ENCODE data around the gene CBLC. TPM values are rescaled to one million over a fixed set of nuclear protein-coding genes. Genes with fewer than 3 reads are reported as not detected.
A peak's percentile ranks its signal among the peaks of the same experiment; 100 is the strongest.

CBLC gene
- polyA plus RNA-seq, 1 donor = 49.5 TPM

DNA sequence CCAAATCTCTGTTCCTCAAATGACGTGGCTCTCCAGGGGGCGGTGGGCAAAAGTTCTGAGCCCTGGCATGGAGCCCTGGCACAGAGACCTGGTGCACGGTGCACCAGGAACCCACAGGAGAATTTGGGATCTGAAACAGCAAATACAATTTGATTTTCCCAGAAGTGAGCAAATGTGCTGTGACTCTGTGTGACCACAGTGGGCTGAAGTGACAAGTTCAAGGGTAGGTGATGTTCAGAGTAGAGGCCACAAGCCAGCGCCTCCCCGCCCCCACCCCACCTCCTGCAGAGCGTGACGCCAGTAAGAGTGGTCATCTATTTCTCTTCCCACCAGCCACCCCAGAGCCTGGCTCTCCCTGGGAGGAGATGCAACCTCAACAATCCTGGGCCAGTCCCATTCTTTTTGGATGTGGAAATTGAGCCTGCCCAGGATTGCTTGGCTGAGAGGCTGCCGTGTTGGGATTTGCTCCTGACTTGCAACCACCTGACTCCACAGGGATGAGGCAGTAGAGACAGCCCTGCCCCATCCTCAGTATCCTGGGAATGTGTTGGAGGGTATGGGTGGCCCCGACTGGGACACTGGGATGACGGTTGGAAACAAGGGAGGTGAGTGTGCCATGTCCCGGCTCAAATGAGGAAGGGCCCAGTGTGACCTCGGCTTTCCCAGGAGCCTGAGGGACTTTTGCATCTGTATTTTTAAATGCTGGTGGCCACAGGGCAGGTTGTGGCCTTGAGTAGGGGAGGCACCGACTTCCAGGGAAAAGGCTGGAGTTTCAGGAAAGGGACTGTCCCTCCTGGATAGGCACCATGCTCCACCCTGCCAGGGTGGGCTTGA lies 40.2 kb upstream of the CBLC start:
- H3K36me3 ChIP-seq (ENCODE audit: control insufficient read depth, insufficient read depth, low read length) = no peaks in the 10 kb centered on the region
- H3K27me3 ChIP-seq (ENCODE audit: control insufficient read depth, insufficient read depth, low read length) = no peaks in the 10 kb centered on the region
- no peaks in the 10 kb centered on the region for H3K9me3 ChIP-seq (ENCODE audit: control insufficient read depth, low read depth, low read length)
- no CpG with 5 or more reads among the region's 13 CpGs for WGBS (ENCODE audit: insufficient coverage, low lambda C conversion rate)
- peaks cover 25% of the 10 kb centered on the region for H3K4me1 ChIP-seq (ENCODE audit: control insufficient read depth, insufficient read depth, low read length)
- H3K27ac ChIP-seq (ENCODE audit: low read length) = no peak overlapping the region
- H3K4me3 ChIP-seq (ENCODE audit: low read length) = no peak overlapping the region
- DNase-seq = no peak

DNA sequence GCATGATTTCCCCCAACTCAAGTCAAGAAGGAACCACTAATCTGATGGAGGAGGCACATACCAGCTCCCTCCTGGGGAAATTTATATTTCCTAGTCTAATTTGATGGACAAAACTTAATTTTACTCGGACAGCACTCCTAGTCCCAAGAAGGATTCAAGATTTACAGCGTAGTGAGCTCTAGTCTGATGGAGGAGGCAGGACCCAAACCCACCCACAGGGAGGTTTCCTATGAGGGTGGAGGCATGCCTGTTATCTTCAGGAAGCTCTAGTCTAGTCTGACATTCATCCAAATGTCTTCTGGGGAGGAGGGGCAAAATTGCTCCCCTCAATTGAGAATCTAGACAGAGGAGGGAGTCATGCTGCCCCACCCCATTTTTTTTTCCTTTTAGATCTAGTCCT lies 39.6 kb upstream of the CBLC start:
- no peak for DNase-seq
- no peaks in the 10 kb centered on the region for H3K27me3 ChIP-seq (ENCODE audit: control insufficient read depth, insufficient read depth, low read length)
- H3K27ac ChIP-seq (ENCODE audit: low read length) = no peak overlapping the region
- H3K4me1 ChIP-seq (ENCODE audit: control insufficient read depth, insufficient read depth, low read length) = peaks cover 31% of the 10 kb centered on the region
- no peaks in the 10 kb centered on the region for H3K36me3 ChIP-seq (ENCODE audit: control insufficient read depth, insufficient read depth, low read length)
- no peaks in the 10 kb centered on the region for H3K9me3 ChIP-seq (ENCODE audit: control insufficient read depth, low read depth, low read length)
- no CpG with 5 or more reads among the region's 2 CpGs for WGBS (ENCODE audit: insufficient coverage, low lambda C conversion rate)
- H3K4me3 ChIP-seq (ENCODE audit: low read length) = no peak overlapping the region

DNA sequence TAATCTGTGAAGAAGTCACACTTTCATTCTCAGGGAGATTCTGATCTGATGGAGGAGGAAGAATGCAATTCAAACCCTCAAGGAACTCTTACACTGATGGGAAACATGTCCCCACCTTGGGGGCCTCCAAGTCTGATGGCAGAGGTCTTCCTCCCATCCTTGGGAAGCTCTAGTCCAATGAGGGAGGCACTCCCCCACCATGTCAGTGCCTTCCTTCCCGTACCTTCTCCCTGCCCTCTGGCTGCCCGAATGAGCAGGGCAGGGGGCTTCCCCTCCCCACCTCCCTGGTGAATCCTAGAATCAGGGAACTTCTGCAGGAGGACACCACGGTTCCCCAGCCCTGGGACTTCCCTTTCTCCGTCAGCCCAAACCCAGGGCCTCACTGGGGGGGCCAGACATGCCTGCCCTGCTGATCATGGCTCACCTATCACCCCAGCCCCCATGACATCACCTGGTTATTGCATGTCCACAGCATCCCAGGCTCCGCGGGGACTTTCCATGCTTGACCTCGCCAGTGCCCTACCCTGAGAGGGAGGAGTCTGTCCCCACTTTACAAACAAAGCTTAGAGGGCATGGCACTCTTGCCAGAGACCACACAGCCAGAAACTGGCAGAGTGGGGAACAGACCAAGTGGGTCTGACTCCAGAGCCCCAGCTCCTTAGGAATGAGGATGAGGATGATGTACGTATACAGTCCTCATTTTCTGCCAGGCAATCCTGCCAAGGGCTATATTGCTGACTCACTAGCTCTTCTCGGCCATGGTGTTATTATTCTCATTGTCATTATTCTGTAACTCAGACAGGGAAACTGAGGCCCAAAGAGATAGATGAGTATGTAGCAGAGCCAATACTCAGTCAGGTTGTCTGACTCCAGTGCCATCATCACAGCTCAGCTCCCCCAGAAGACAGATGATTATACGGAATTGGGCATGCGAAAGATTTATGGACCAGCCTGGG lies 38.8 kb upstream of the CBLC start:
- WGBS (ENCODE audit: insufficient coverage, low lambda C conversion rate) = 40% methylated on average over 1 of the region's 11 CpGs
- Histone ChIP-seq H3K36me3 (ENCODE audit: control insufficient read depth, insufficient read depth, low read length) (no peaks in the 10 kb centered on the region), H3K4me3 (ENCODE audit: low read length) (no peak overlapping the region), H3K9me3 (ENCODE audit: control insufficient read depth, low read depth, low read length) (no peaks in the 10 kb centered on the region), H3K27me3 (ENCODE audit: control insufficient read depth, insufficient read depth, low read length) (no peaks in the 10 kb centered on the region), H3K4me1 (ENCODE audit: control insufficient read depth, insufficient read depth, low read length) (peaks cover 39% of the 10 kb centered on the region), H3K27ac (ENCODE audit: low read length) (no peak overlapping the region)
- DNase-seq = no peak

- H3K36me3 ChIP-seq (ENCODE audit: control insufficient read depth, insufficient read depth, low read length) = no peaks in the 10 kb centered on the region
- H3K4me3 ChIP-seq (ENCODE audit: low read length) = no peak overlapping the region
- H3K9me3 ChIP-seq (ENCODE audit: control insufficient read depth, low read depth, low read length) = no peaks in the 10 kb centered on the region
- H3K27ac ChIP-seq (ENCODE audit: low read length) = no peak overlapping the region
- no CpG with 5 or more reads among the region's 3 CpGs for WGBS (ENCODE audit: insufficient coverage, low lambda C conversion rate)
- peaks cover 53% of the 10 kb centered on the region for H3K4me1 ChIP-seq (ENCODE audit: control insufficient read depth, insufficient read depth, low read length)
- H3K27me3 ChIP-seq (ENCODE audit: control insufficient read depth, insufficient read depth, low read length) = no peaks in the 10 kb centered on the region
- peak in 1 of 2 donors; percentile 41 for DNase-seq
These were observed 37.3 kb upstream of the CBLC start for GRCh38 chr19:44740351-44740824.

DNA sequence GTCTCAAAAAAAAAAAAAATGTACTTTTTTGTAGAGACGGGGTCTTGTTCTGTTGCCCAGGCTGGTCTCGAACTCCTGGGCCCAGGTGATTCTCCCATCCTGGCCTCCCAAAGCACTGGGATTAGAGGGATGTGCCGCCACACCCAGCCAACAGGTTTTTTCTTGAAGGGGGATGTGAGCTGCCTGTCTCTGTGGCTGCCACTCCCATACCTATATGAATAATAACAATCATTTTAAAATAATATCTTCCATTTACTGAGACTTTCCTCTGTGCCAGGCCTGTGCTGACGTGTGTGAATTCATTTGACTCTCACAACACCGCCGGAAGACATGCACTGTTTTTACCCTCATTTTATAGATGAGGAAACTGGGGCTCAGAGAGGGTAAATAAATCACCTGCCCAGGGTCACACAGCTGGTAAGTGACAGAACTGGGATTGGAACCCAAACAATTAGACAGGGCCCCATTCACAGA lies 36.4 kb upstream of the CBLC start:
- Histone ChIP-seq H3K36me3 (ENCODE audit: control insufficient read depth, insufficient read depth, low read length) (no peaks in the 10 kb centered on the region), H3K9me3 (ENCODE audit: control insufficient read depth, low read depth, low read length) (no peaks in the 10 kb centered on the region), H3K4me1 (ENCODE audit: control insufficient read depth, insufficient read depth, low read length) (peaks cover 61% of the 10 kb centered on the region), H3K27ac (ENCODE audit: low read length) (peak overlapping the region; percentile 95), H3K27me3 (ENCODE audit: control insufficient read depth, insufficient read depth, low read length) (no peaks in the 10 kb centered on the region), H3K4me3 (ENCODE audit: low read length) (no peak overlapping the region)
- 40% methylated on average over 1 of the region's 6 CpGs for WGBS (ENCODE audit: insufficient coverage, low lambda C conversion rate)
- DNase-seq = peak in 1 of 2 donors; percentile 44

GRCh38 chr19:44741841-44742329 lies 35.8 kb upstream of the CBLC start:
- no CpG with 5 or more reads among the region's 13 CpGs for WGBS (ENCODE audit: insufficient coverage, low lambda C conversion rate)
- Histone ChIP-seq H3K4me1 (ENCODE audit: control insufficient read depth, insufficient read depth, low read length) (peaks cover 67% of the 10 kb centered on the region), H3K27me3 (ENCODE audit: control insufficient read depth, insufficient read depth, low read length) (no peaks in the 10 kb centered on the region), H3K27ac (ENCODE audit: low read length) (peak overlapping the region; percentile 95), H3K36me3 (ENCODE audit: control insufficient read depth, insufficient read depth, low read length) (no peaks in the 10 kb centered on the region), H3K4me3 (ENCODE audit: low read length) (no peak overlapping the region), H3K9me3 (ENCODE audit: control insufficient read depth, low read depth, low read length) (no peaks in the 10 kb centered on the region)
- DNase-seq = peak; percentile 98

- no peaks in the 10 kb centered on the region for H3K27me3 ChIP-seq (ENCODE audit: control insufficient read depth, insufficient read depth, low read length)
- H3K36me3 ChIP-seq (ENCODE audit: control insufficient read depth, insufficient read depth, low read length) = no peaks in the 10 kb centered on the region
- no peak for DNase-seq
- no peaks in the 10 kb centered on the region for H3K9me3 ChIP-seq (ENCODE audit: control insufficient read depth, low read depth, low read length)
- WGBS (ENCODE audit: insufficient coverage, low lambda C conversion rate) = no CpG with 5 or more reads among the region's 20 CpGs
- H3K27ac ChIP-seq (ENCODE audit: low read length) = peak overlapping the region; percentile 95
- no peak overlapping the region for H3K4me3 ChIP-seq (ENCODE audit: low read length)
- peaks cover 69% of the 10 kb centered on the region for H3K4me1 ChIP-seq (ENCODE audit: control insufficient read depth, insufficient read depth, low read length)
These were observed 35.2 kb upstream of the CBLC start for GRCh38 chr19:44742330-44743061.

DNA sequence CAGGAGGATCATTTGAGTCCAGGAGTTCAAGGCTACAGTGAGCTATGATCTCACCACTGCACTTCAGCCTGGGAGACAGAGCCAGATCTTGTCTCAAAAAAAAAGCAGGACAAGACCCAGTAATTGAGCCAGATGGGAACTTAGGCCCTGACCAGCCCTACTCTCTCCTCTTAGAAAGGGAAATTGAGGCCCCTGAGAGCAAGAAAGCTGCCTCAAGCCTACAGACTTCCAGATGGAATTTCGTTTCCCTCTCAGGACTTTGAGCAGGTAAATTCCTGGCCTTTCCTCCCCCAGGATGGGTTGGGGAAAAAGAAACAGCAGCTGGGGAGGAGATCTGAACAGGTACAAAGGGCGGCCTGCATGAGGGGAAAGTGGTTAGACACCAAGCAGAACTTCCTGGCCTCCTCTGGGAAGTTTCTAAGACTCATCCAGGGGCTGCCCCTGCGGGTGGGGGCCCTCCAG lies 32.8 kb upstream of the CBLC start:
- H3K4me1 ChIP-seq (ENCODE audit: control insufficient read depth, insufficient read depth, low read length) = peaks cover 70% of the 10 kb centered on the region
- H3K9me3 ChIP-seq (ENCODE audit: control insufficient read depth, low read depth, low read length) = no peaks in the 10 kb centered on the region
- H3K4me3 ChIP-seq (ENCODE audit: low read length) = no peak overlapping the region
- no peaks in the 10 kb centered on the region for H3K27me3 ChIP-seq (ENCODE audit: control insufficient read depth, insufficient read depth, low read length)
- peak in 1 of 2 donors; percentile 83 for DNase-seq
- peaks cover 1% of the 10 kb centered on the region for H3K36me3 ChIP-seq (ENCODE audit: control insufficient read depth, insufficient read depth, low read length)
- WGBS (ENCODE audit: insufficient coverage, low lambda C conversion rate) = no CpG with 5 or more reads among the region's 3 CpGs
- H3K27ac ChIP-seq (ENCODE audit: low read length) = peak overlapping the region; percentile 99

DNA sequence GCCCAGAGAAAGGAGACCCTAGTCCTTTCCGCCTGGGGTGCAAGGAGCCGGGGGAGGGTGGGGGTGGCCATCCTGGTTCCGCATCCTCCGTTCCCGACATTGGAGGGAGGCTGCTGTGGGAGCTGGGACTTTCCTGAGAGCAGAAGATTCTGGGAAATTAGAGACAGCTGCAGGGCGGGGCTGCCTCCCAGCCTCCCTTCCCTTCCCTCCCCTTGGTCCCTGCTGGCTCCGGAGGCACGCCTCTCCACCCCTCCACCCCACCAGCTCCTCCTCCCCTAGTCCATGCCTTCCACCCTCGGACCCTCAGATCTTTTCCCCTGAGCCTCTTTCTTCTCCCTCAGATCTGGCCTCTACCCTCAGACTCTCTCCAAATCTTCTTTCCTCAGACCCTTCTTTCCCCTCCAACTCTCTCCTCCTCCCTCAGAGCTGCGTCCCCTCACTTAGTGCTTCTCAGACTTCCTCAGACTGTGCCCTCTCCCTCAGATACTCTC lies 32.3 kb upstream of the CBLC start:
- Histone ChIP-seq H3K9me3 (ENCODE audit: control insufficient read depth, low read depth, low read length) (no peaks in the 10 kb centered on the region), H3K4me1 (ENCODE audit: control insufficient read depth, insufficient read depth, low read length) (peaks cover 70% of the 10 kb centered on the region), H3K4me3 (ENCODE audit: low read length) (no peak overlapping the region), H3K27ac (ENCODE audit: low read length) (peak overlapping the region; percentile 99), H3K27me3 (ENCODE audit: control insufficient read depth, insufficient read depth, low read length) (no peaks in the 10 kb centered on the region), H3K36me3 (ENCODE audit: control insufficient read depth, insufficient read depth, low read length) (peaks cover 5% of the 10 kb centered on the region)
- WGBS (ENCODE audit: insufficient coverage, low lambda C conversion rate) = 60% methylated on average over 1 of the region's 10 CpGs
- DNase-seq = peak in 1 of 2 donors; percentile 82

All from large intestine (tissue), 3 donors.